NCI-H345 treated with DMSO at 0.1 percent for 48 hours (cell line): Measurements from ENCODE around the gene GABRB1.

ENCODE experiments used
- DNase-seq: peaks from one replicate; lab custom pipeline; 2025; ENCODE audit not compliant: unreplicated experiment; lab: John Stamatoyannopoulos, UW

Gene GABRB1

GRCh38 chr4:47045261-47045660, 13.9 kb downstream of the GABRB1 start:
- DNase-seq, result no peak

- no peak for DNase-seq
Measured at GRCh38 chr4:47049347-47049746, 18.0 kb downstream of the GABRB1 start.

- DNase-seq, result no peak
Measured at GRCh38 chr4:47050761-47051725, 19.7 kb downstream of the GABRB1 start.

- no peak for DNase-seq
Measured at GRCh38 chr4:47053485-47053884, 22.1 kb downstream of the GABRB1 start.

GRCh38 chr4:47054130-47054529, 22.8 kb downstream of the GABRB1 start:
- DNase-seq, result no peak

GRCh38 chr4:47057991-47058390, 26.6 kb downstream of the GABRB1 start:
- no peak for DNase-seq

GRCh38 chr4:47060561-47060960, 29.2 kb downstream of the GABRB1 start:
- DNase-seq, result no peak

- no peak for DNase-seq
Measured at GRCh38 chr4:47061435-47061834, 30.1 kb downstream of the GABRB1 start.

GRCh38 chr4:47065051-47065481, 33.7 kb downstream of the GABRB1 start:
- no peak for DNase-seq

- no peak for DNase-seq
Measured at GRCh38 chr4:47068986-47069385, 37.6 kb downstream of the GABRB1 start.

GRCh38 chr4:47071901-47072341, 40.6 kb downstream of the GABRB1 start:
- DNase-seq, result no peak

- DNase-seq, result no peak
Measured at GRCh38 chr4:47073647-47074046, 42.3 kb downstream of the GABRB1 start.

GRCh38 chr4:47074816-47075215, 43.4 kb downstream of the GABRB1 start:
- DNase-seq, result no peak

GRCh38 chr4:47075262-47075661, 43.9 kb downstream of the GABRB1 start:
- DNase-seq, result no peak

- DNase-seq, result no peak
Measured at GRCh38 chr4:47075919-47076318, 44.6 kb downstream of the GABRB1 start.

GRCh38 chr4:47084111-47084510, 52.7 kb downstream of the GABRB1 start:
- DNase-seq, result no peak

GRCh38 chr4:47084795-47085194, 53.4 kb downstream of the GABRB1 start:
- no peak for DNase-seq

- DNase-seq, result no peak
Measured at GRCh38 chr4:47088298-47088697, 56.9 kb downstream of the GABRB1 start.

- no peak for DNase-seq
Measured at GRCh38 chr4:47095884-47096283, 64.5 kb downstream of the GABRB1 start.

GRCh38 chr4:47101453-47101852, 70.1 kb downstream of the GABRB1 start:
- no peak for DNase-seq

- no peak for DNase-seq
Measured at GRCh38 chr4:47104986-47105385, 73.6 kb downstream of the GABRB1 start.

GRCh38 chr4:47106561-47106960, 75.2 kb downstream of the GABRB1 start:
- DNase-seq, result no peak

- no peak for DNase-seq
Measured at GRCh38 chr4:47109379-47109778, 78.0 kb downstream of the GABRB1 start.
